K562 (cell line): Measurements from ENCODE around the gene CCDC136. TPM values are rescaled to one million over a fixed set of nuclear protein-coding genes. Genes with fewer than 3 reads are reported as not detected.

ENCODE experiments used
- MGA ChIP-seq: fragments of 450-650 bp; IDR thresholded peaks from 2 replicates; pipeline ENCODE4 v1.6.1; 2016; ENCODE audit warnings: mild to moderate bottlenecking, moderate library complexity
- NCOA1 ChIP-seq: fragments of 450-650 bp; IDR thresholded peaks from 2 replicates; pipeline ENCODE4 v1.6.1; 2016; ENCODE audit warnings: low read depth
- PREB ChIP-seq: sonication (generic); formaldehyde crosslinking; IDR thresholded peaks from 2 replicates; pipeline ENCODE4 v1.8.1; 2023; ENCODE audit warnings: mild to moderate bottlenecking, missing genetic modification reagents
- RB1 ChIP-seq: fragments of 450-650 bp; IDR thresholded peaks from 2 replicates; pipeline ENCODE4 v1.6.1; 2017; ENCODE audit warnings: low read depth, mild to moderate bottlenecking
- RBFOX2 ChIP-seq: fragments of 200-400 bp; formaldehyde crosslinking; IDR thresholded peaks from 2 replicates; pipeline ENCODE4 v1.6.1; 2017; ENCODE audit warnings: low read depth, mild to moderate bottlenecking, low read length, moderate library complexity
- USF2 ChIP-seq: sonication (generic); formaldehyde crosslinking; IDR thresholded peaks from 2 replicates; pipeline ENCODE4 v1.5.0; 2020; ENCODE audit warnings: missing genetic modification reagents
- ZNF184 ChIP-seq: sonication (generic); formaldehyde crosslinking; IDR thresholded peaks from 2 replicates; pipeline ENCODE4 v1.5.0; 2020; ENCODE audit warnings: missing genetic modification reagents
- ZNF347 ChIP-seq: fragments of 450-650 bp; formaldehyde crosslinking; IDR thresholded peaks from 2 replicates; pipeline ENCODE4 v1.4.0; 2020; ENCODE audit warnings: low read depth, mild to moderate bottlenecking, moderate library complexity
- ZNF511 ChIP-seq: sonication (generic); formaldehyde crosslinking; IDR thresholded peaks from 2 replicates; pipeline ENCODE4 v1.8.0; 2022; ENCODE audit warnings: mild to moderate bottlenecking, missing genetic modification reagents
- ZNF830 ChIP-seq: fragments of 250-450 bp; sonication (Bioruptor Pico); IDR thresholded peaks from 2 replicates; pipeline ENCODE4 v1.5.0; 2021; ENCODE audit warnings: mild to moderate bottlenecking
- polyA plus RNA-seq, 8 experiments: library from polyadenylated mRNA; depleted of rRNA in 4 of 8; stranded (reverse) in 5 of 8; unstranded in 3 of 8; fragments of >200 nt; fragmentation: Nextera tagmentation in 2 of 8; fragmentation: Illumina TruSeq in 1 of 8; extraction: Ambion mirVana in 2 of 8; extraction: Trizol in 1 of 8; gene quantifications; 2 replicates each; pipeline versions ENCODE4 v1.2.1 to v1.2.3, GENCODE V29; 2011 to 2014; ENCODE audit warnings: inconsistent platforms in 1 of 8, missing spikeins in 1 of 8
- total RNA-seq, 7 experiments: library from RNA; depleted of rRNA in 6 of 7; stranded (reverse); fragments of >200 nt in 6 of 7; fragmentation: Illumina TruSeq in 2 of 7; extraction: Trizol in 2 of 7; gene quantifications; 2 replicates each; pipeline versions ENCODE4 v1.2.1 to v1.2.3, GENCODE V29; 2011 to 2021; ENCODE audit warnings: low replicate concordance in 1 of 7
- TF ChIP-seq, protein P1 (sequence below): fragments of 250-450 bp; sonication (Bioruptor Pico); IDR thresholded peaks from 2 replicates; pipeline ENCODE4 v1.4.0; 2020

The CCDC136 gene
- total and polyA plus RNA-seq, 9 of the 15 experiments (the other 6 are each of a cell fraction or from before 2014, with no cell fraction given) = 2.4 to 40.8 (median 26.5) TPM

- TF ChIP-seq MGA = peak; percentile 43; the same call in 1 of the 2 replicates
- TF ChIP-seq ZNF184 = no peak
- 0 out of 2 replicates have a peak, but pooled peaks have one; percentile 13 for TF ChIP-seq ZNF830 (CRISPR knock-in tag)
- TF ChIP-seq RBFOX2 = peak; percentile 55
- TF ChIP-seq RB1 = peak; percentile 6; the same call in 1 of the 2 replicates
- TF ChIP-seq, protein P1, sequence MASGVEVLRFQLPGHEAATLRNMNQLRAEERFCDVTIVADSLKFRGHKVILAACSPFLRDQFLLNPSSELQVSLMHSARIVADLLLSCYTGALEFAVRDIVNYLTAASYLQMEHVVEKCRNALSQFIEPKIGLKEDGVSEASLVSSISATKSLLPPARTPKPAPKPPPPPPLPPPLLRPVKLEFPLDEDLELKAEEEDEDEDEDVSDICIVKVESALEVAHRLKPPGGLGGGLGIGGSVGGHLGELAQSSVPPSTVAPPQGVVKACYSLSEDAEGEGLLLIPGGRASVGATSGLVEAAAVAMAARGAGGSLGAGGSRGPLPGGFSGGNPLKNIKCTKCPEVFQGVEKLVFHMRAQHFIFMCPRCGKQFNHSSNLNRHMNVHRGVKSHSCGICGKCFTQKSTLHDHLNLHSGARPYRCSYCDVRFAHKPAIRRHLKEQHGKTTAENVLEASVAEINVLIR = no peak
- TF ChIP-seq ZNF511 (CRISPR knock-in tag) = peak; percentile 28; the same call in 1 of the 2 replicates
- TF ChIP-seq USF2 (CRISPR knock-in tag) = no peak
- no peak for TF ChIP-seq ZNF347 (CRISPR knock-in tag)
- TF ChIP-seq NCOA1 = peak; percentile 89; the same call in 1 of the 2 replicates
- TF ChIP-seq PREB = 0 out of 2 replicates have a peak, but pooled peaks have one; percentile 67
Observed at GRCh38 chr7:128860158-128861073, 68.6 kb downstream of the CCDC136 start (continued).
